GM18498 (cell line): Measurements from ENCODE around the gene BNIP1.

ENCODE experiments used
- ATAC-seq: cut with Tn5 transposase; IDR thresholded peaks from one replicate; pipeline ENCODE4 v1.9.1; 2021; ENCODE audit warnings: mild to moderate bottlenecking, moderate library complexity; ENCODE audit not compliant: unreplicated experiment

BNIP1 gene

GRCh38 chr5:173210877-173211276 lies 66.5 kb downstream of the BNIP1 start:
- ATAC-seq = no peak

GRCh38 chr5:173211284-173211683 lies 67.0 kb downstream of the BNIP1 start:
- ATAC-seq = no peak

- ATAC-seq = no peak
Observed at GRCh38 chr5:173213236-173213933, 69.1 kb downstream of the BNIP1 start.
